ENCODE results near the gene STEAP3. TPM values are rescaled to one million over a fixed set of nuclear protein-coding genes. Genes with fewer than 3 reads are reported as not detected.

The STEAP3 gene
- total RNA-seq, 2 donors from 2014 or later, result 26.6 to 52.2 TPM

GRCh38 chr2:119181391-119181790, 42.2 kb upstream of the STEAP3 start:
- intact Hi-C loops (cut with DNase I), result no loop called here
- no peaks in the 10 kb centered on the region for H3K4me1 ChIP-seq
- TF ChIP-seq CTCF (IDR thresholded peaks at IDR 0.05), result no peak
- H3K4me3 ChIP-seq, result no peak overlapping the region
- H3K9ac ChIP-seq (ENCODE audit: low read depth in 2 of 2, low read length in 2 of 2), result no peak overlapping the region
- H3K27ac ChIP-seq, result no peak overlapping the region
- H3K27me3 ChIP-seq, result no peaks in the 10 kb centered on the region
- H3K36me3 ChIP-seq, result no peaks in the 10 kb centered on the region
- no peaks in the 10 kb centered on the region for H3K9me3 ChIP-seq
- no peak for DNase-seq

GRCh38 chr2:119181791-119182445, 41.7 kb upstream of the STEAP3 start:
- Histone ChIP-seq H3K4me3 (no peak overlapping the region), H3K36me3 (no peaks in the 10 kb centered on the region), H3K4me1 (no peaks in the 10 kb centered on the region), H3K27ac (no peak overlapping the region), H3K9me3 (no peaks in the 10 kb centered on the region), H3K27me3 (no peaks in the 10 kb centered on the region), H3K9ac (ENCODE audit: low read depth in 2 of 2, low read length in 2 of 2) (no peak overlapping the region)
- no peak for TF ChIP-seq CTCF (IDR thresholded peaks at IDR 0.05)
- DNase-seq, result no peak
- intact Hi-C loops (cut with DNase I), result no loop called here

- H3K9ac ChIP-seq (ENCODE audit: low read depth in 2 of 2, low read length in 2 of 2), result no peak overlapping the region
- H3K9me3 ChIP-seq, result no peaks in the 10 kb centered on the region
- H3K27me3 ChIP-seq, result no peaks in the 10 kb centered on the region
- H3K36me3 ChIP-seq, result no peaks in the 10 kb centered on the region
- DNase-seq, result no peak
- no peak for TF ChIP-seq CTCF (IDR thresholded peaks at IDR 0.05)
- H3K27ac ChIP-seq, result no peak overlapping the region
- intact Hi-C loops (cut with DNase I), result no loop called here
- H3K4me1 ChIP-seq, result no peaks in the 10 kb centered on the region
- H3K4me3 ChIP-seq, result no peak overlapping the region
Observed at GRCh38 chr2:119184512-119184911, 39.1 kb upstream of the STEAP3 start.

GRCh38 chr2:119190321-119191111, 33.1 kb upstream of the STEAP3 start:
- no peak for TF ChIP-seq CTCF (IDR thresholded peaks at IDR 0.05)

GRCh38 chr2:119192893-119193292, 30.7 kb upstream of the STEAP3 start:
- H3K27ac ChIP-seq, result no peak overlapping the region
- H3K4me3 ChIP-seq, result no peak overlapping the region
- DNase-seq, result no peak
- intact Hi-C loops (cut with DNase I), result no loop called here
- H3K27me3 ChIP-seq, result no peaks in the 10 kb centered on the region
- no peak for TF ChIP-seq CTCF (IDR thresholded peaks at IDR 0.05)
- H3K9ac ChIP-seq (ENCODE audit: low read depth in 2 of 2, low read length in 2 of 2), result no peak overlapping the region
- H3K9me3 ChIP-seq, result no peaks in the 10 kb centered on the region
- H3K36me3 ChIP-seq, result no peaks in the 10 kb centered on the region
- no peaks in the 10 kb centered on the region for H3K4me1 ChIP-seq

More at GRCh38 chr2:119190321-119191111, 33.1 kb upstream of the STEAP3 start:
- intact Hi-C loops (cut with DNase I), result no loop called here
- Histone ChIP-seq H3K9me3 (no peaks in the 10 kb centered on the region), H3K9ac (ENCODE audit: low read depth in 2 of 2, low read length in 2 of 2) (no peak overlapping the region), H3K4me3 (no peak overlapping the region), H3K36me3 (no peaks in the 10 kb centered on the region), H3K4me1 (no peaks in the 10 kb centered on the region), H3K27me3 (no peaks in the 10 kb centered on the region), H3K27ac (no peak overlapping the region)
- no peak for DNase-seq
